HG03520 (cell line): Measurements from ENCODE around the gene KLHL30.
"Not testable (repeated sequence)": the region's sequence is repeated elsewhere in the genome, so short reads cannot be mapped to it uniquely, and the experiment has no call there.

ENCODE experiments used
- ATAC-seq: cut with Tn5 transposase; IDR thresholded peaks from one replicate; pipeline ENCODE4 v1.9.1; 2021; ENCODE audit warnings: mild to moderate bottlenecking, moderate library complexity; ENCODE audit not compliant: unreplicated experiment

KLHL30 gene

DNA sequence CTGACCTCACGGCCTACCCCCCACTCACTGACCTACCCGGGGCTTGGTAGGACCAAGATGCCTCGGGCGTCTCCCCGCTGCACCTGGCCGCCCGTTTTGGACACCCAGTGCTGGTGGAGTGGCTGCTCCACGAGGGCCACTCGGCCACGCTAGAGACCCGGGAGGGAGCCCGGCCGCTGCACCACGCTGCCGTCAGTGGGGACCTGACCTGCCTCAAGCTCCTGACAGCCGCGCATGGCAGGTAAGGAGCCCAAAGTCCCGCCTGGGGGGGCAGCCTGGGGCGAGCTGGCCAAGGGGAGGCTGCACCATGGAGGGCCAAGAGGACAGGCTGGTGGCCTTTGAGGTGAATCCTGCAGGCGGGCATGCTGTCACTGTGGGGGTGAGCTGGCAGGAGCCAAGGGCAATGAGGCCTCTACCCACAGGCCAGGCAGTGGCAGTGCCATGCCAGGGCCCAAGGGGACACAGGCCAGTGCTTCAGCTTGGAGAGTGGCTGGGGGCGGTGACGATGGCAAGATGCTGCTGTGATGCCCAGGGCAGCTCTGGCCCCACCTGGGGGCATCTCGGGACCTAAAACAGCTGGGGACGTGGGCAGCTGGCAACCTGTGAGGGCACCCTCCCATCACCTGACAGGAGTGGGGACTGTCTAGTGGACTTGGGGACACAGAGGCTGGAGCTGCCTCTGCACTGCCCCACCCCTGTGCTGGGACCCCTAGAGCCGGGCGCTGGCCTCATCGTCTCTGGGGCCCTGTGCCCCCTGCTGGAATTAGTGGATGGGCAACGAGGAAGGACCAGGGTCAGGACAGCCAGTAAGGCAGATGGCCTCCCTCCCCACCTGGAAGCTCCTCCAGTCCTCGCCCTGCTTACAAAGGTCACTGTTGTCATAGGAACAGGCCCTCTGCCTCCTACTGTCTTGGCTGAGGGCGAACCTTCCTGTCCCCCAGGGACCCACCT is 36.3 kb upstream of the KLHL30 start:
- no peak for ATAC-seq

DNA sequence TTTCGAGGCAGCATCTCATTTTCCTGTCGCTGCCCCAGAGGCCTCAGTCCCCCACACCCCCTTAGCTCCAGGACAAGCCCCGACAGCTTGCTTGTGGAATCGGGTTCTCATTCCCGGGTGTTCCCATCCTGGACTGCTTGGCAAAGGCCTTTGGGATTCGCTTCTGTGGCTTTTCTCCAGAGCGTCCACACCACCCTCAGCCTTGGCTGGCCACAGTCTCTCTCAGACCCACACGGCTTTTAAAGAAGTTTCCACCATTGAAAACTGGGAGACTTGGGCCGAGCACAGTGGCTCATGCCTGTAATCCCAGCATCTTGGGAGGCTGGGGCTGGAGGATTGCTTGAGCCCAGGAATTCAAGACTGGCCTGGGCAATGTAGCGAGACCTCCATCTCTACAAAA is 35.6 kb upstream of the KLHL30 start:
- ATAC-seq = no peak

GRCh38 chr2:238103465-238104225 is 34.8 kb upstream of the KLHL30 start:
- ATAC-seq = no peak

DNA sequence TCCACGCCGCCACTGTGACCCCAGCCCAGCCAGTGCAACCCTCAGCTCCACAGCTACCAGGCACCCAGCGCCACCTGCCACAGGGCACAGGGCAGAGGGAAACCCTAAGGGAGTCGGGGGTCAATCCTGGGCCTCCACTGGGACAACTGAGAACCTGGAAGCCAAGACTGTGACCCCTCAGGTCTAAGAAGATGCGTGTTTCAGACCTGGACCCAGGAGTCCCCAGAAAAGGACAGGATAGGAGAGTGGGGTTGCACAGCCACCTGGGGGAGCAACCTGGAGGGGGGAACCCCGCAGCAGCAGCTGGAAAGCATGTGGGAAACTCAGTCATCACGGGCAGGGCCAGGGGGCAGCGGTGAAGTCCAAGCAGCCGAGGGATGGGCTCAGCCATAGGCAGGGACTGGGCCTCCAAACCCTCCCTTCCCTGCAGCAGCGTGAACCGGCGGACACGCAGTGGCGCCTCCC is 34.2 kb upstream of the KLHL30 start:
- ATAC-seq = no peak

DNA sequence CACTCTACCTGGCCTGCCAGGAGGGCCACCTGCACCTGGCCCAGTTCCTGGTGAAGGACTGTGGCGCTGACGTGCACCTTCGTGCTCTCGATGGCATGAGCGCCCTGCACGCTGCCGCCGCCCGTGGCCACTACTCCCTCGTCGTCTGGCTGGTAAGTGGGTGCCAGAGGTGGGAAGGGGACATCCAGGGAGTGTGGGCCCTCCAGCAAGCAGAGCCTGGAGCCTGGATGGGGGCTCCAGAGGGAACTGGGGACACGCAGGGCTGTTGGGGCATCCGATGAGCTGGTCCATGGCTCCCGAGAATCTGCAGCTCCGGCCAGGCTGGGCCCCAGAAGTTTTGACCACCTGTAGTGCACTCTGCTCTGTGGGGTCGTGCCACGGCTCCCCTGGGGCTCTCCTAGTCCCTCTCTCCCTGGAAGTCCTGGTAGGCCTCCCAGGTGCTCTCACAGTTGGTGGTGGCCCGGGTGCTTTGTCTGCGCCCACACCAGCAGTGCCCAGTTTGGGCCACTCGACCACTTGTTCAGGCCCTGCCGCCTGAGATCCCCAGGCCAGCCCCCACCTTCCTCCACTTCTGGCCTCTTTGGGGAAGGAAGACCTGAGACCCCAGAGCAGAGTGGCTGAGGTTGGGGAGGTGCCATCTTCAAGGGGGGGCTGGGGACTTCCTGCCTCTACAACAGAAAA is 33.6 kb upstream of the KLHL30 start:
- ATAC-seq = no peak

GRCh38 chr2:238105506-238106338 is 32.7 kb upstream of the KLHL30 start:
- no peak for ATAC-seq

- no peak for ATAC-seq
Observed at GRCh38 chr2:238106339-238106697, 32.1 kb upstream of the KLHL30 start.

DNA sequence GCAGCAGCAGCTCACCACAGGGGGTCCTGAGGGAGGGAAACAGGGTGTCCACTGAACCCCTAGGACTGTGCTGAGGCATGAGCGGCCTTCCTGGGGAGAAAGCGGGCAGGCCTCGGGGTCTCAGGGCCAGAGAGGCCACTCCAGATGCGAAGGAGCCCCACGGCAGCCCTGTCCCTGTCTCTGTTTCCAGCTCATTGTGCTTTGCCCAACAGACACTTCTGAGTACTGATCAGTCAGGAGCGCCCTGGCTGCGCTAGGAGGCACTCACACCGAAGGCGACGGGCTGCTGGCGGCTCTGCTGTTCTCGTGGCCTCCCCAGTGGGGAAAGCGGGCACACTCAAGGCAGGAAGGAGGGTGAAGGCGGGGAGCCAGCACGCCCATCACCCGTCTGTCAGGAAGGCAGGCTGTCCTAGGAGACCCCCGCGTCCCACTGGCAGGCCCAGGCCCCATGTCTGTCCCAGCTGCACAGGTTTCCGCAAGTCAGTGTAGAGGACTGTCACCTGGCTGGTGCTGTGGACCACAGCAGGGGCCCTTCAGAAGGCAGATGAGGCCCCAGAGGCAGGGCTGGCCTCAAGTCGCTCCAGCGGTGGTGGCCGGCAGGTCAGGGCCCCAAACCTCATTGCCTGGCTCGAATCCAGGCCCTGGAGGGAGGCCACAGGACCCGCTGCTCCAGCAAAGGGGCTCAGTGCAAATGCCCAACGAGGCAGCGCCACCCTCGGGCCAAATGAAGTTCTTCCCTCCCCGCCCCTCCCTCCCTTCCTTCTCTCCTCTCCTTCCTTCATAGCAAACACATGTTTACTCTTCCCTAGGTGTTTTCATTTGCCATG is 31.6 kb upstream of the KLHL30 start:
- peak; percentile 31 for ATAC-seq

DNA sequence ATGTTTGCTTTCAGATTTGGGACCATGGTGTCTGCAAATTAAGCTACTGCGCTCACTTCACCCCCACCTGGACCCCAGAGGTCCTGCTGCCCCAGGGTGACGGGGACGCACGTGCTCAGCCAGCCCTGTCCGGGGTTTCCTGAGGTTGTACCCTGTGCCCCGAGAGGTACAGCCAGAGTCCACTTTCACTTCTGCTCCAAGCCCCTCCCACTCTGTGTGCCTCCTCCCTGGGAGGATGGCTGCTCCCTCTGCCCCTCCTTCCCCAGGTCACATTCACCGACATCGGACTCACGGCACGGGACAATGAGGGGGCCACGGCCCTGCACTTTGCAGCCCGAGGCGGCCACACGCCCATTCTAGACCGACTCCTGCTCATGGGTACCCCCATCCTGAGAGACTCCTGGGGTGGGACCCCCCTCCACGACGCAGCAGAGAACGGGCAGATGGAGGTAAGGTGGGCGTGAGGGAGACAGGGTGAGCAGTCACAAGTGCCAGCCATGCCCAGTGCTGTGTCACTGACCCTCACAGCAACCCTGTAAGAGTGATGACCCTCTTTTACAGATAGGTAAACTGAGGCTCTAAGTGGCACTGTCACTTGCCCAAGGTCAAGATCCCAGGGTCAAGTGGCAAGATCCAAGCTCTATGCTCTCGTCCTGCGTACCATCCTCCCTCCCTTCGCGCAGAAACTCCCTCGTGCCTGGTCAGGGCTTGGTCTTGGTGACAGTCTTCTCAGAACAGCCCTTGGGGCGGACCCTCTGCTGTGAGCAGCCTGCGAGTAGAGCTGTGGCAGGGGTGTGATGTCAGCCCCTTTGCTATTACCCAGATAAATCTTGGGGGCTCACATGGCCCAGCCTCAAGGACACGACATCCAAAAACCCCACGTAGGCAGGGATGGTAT is 30.7 kb upstream of the KLHL30 start:
- peak; percentile 80 for ATAC-seq

- ATAC-seq = no peak
Observed at GRCh38 chr2:238108423-238109183, 29.9 kb upstream of the KLHL30 start.

GRCh38 chr2:238113611-238114010 is 24.9 kb upstream of the KLHL30 start:
- no peak for ATAC-seq

- ATAC-seq = no peak
Observed at GRCh38 chr2:238114331-238114841, 24.1 kb upstream of the KLHL30 start.

DNA sequence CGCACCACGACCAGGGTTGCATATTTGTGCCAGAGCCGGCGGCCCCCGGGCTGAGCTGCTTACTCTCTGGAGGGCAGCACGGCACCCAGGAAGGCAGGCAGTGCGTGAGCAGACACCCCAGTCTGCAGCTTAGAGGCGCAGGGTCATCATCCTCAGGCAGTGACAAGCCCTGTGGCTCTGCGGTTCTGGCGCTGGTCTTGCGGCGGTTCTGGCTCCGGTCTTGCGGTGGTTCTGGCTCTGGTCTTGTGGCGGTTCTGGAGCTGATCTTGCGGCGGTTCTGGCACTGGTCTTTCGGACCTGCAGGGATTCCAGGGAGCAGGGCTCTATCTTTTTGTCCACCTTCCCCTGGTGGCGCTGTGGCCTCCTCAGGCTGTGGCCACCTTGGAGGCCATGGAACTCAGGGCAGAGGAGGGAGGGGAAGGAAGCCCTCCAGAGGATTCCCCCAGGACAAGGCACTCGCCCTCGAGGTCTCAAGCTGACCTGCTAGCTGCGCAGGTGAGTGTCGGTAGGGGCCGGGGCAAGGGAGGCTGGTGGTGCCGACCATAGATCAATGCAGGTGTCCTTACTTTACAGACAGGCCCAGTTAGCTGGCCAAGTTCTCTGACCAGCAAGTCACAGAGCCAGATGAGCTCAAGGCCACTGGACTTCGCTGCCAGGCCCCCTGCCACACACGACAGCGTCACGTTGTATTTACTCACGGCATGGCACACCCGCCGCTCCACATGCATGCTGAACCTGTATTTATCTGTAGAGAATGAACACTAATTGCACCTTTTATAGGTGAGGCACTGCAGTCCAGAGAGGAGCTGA is 23.4 kb upstream of the KLHL30 start:
- no peak for ATAC-seq

DNA sequence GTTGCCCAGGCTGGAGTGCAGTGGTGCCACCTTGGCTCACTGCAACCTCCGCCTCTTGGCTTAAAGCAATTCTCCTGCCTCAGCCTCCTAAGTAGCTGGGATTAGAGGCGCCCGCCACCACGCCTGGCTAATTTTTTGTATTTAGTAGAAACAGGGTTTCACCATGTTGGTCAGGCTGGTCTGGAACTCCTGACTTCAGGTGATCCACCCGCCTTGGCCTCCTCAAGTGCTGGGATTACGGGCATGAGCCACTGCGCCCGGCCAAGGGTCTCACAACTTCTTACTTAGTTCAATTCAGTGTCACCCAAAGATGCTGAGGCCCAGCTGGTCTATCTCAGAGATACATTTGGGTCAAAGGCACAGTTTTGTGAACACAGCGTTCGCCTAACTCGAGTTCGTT is 22.8 kb upstream of the KLHL30 start:
- not testable (repeated sequence) for ATAC-seq

- ATAC-seq = no peak
Observed at GRCh38 chr2:238116298-238117198, 21.9 kb upstream of the KLHL30 start.
